Naive B cell (primary cell): ENCODE data around the gene SYS1. TPM values are rescaled to one million over a fixed set of nuclear protein-coding genes. Genes with fewer than 3 reads are reported as not detected.

Source experiments
- ATAC-seq, 2 donors: fragments of 150-1000 bp; cut with Tn5 transposase; 2 replicates each; pipeline ENCODE4 v1.10.0; 2021; ENCODE audit warnings: low read depth in 2 of 2, mild to moderate bottlenecking in 2 of 2, moderate library complexity in 2 of 2
- DNase-seq: peaks from one replicate; pipeline ENCODE4 v3.0.0; 2022
- H3K27ac Mint-ChIP-seq, 6 donors: one replicate each; pipeline ENCODE4 v1.8.0; 2020 to 2022; ENCODE audit warnings: mild to moderate bottlenecking in 6 of 6, mixed read lengths in 6 of 6, moderate library complexity in 5 of 6, inconsistent platforms in 2 of 6
- H3K27me3 Mint-ChIP-seq, 3 donors: one replicate each; pipeline ENCODE4 v1.8.0; 2021 to 2022; ENCODE audit warnings: mixed read lengths in 3 of 3, mild to moderate bottlenecking in 1 of 3
- H3K36me3 Mint-ChIP-seq, 2 donors: one replicate each; pipeline ENCODE4 v1.8.0; 2020 to 2022; ENCODE audit warnings: mixed read lengths in 2 of 2, inconsistent platforms in 1 of 2, mild to moderate bottlenecking in 1 of 2
- H3K4me1 Mint-ChIP-seq, 3 donors: one replicate each; pipeline ENCODE4 v1.8.0; 2020 to 2022; ENCODE audit warnings: mixed read lengths in 3 of 3, inconsistent platforms in 1 of 3, mild to moderate bottlenecking in 1 of 3, moderate library complexity in 1 of 3
- H3K4me3 Mint-ChIP-seq, 8 donors: one replicate each; pipeline ENCODE4 v1.8.0; 2020 to 2022; ENCODE audit warnings: mild to moderate bottlenecking in 8 of 8, mixed read lengths in 8 of 8, moderate library complexity in 8 of 8, inconsistent platforms in 2 of 8
- H3K9me3 Mint-ChIP-seq, 7 donors: one replicate each; pipeline ENCODE4 v1.8.0; 2020 to 2022; ENCODE audit warnings: mixed read lengths in 7 of 7, mild to moderate bottlenecking in 5 of 7, inconsistent platforms in 2 of 7, moderate library complexity in 1 of 7
- polyA plus RNA-seq, 6 donors: library from polyadenylated mRNA; unstranded; fragments of 300-500 nt; fragmentation: Illumina TruSeq; gene quantifications; one replicate each; pipeline ENCODE4 v1.2.3, GENCODE V29; 2021; ENCODE audit warnings: low read depth in 6 of 6

The SYS1 gene
- polyA plus RNA-seq, 6 donors from 2014 or later: 16.3 to 37.7 (median 36.1) TPM

- Mint-ChIP-seq H3K4me3 (peak within 1 kb of the TSS; percentile 77 to 92 (median 86)), H3K9me3 (no peaks in the 10 kb centered on the region), H3K27ac (peak within 1 kb of the TSS; percentile 85 to 94 (median 90)), H3K36me3 (peaks cover 6 to 9% of the 10 kb centered on the region in 2 donors), H3K27me3 (peaks cover 0 to 12% (median 0%) of the 10 kb centered on the region in 3 donors), H3K4me1 (peaks cover 30 to 35% (median 30%) of the 10 kb centered on the region in 3 donors)
- ATAC-seq: peak; percentile 21 to 24
- peak; percentile 11 for DNase-seq
These were observed 45.1 kb downstream of the SYS1 start, which contains the start of gene DBNDD2 for GRCh38 chr20:45407783-45408645. Gene DBNDD2 (plus strand): TSS chr20:45408289. CDS start chr20:45408468, 179 bp downstream.

- no peaks in the 10 kb centered on the region for H3K9me3 Mint-ChIP-seq
- H3K27me3 Mint-ChIP-seq: peaks cover 0 to 6% (median 0%) of the 10 kb centered on the region in 3 donors
- DNase-seq: peak; percentile 56
- H3K36me3 Mint-ChIP-seq: peaks cover 0 to 9% of the 10 kb centered on the region in 2 donors
- H3K4me1 Mint-ChIP-seq: peaks cover 30 to 35% (median 30%) of the 10 kb centered on the region in 3 donors
- H3K27ac Mint-ChIP-seq: peak overlapping the region; percentile 35 to 94 (median 73)
- peak overlapping the region in 6 of 8 donors; percentile 43 to 83 (median 63) for H3K4me3 Mint-ChIP-seq
- peak; percentile 79 to 82 for ATAC-seq
These were observed 45.8 kb downstream of the SYS1 start for GRCh38 chr20:45408646-45409213.

DNA sequence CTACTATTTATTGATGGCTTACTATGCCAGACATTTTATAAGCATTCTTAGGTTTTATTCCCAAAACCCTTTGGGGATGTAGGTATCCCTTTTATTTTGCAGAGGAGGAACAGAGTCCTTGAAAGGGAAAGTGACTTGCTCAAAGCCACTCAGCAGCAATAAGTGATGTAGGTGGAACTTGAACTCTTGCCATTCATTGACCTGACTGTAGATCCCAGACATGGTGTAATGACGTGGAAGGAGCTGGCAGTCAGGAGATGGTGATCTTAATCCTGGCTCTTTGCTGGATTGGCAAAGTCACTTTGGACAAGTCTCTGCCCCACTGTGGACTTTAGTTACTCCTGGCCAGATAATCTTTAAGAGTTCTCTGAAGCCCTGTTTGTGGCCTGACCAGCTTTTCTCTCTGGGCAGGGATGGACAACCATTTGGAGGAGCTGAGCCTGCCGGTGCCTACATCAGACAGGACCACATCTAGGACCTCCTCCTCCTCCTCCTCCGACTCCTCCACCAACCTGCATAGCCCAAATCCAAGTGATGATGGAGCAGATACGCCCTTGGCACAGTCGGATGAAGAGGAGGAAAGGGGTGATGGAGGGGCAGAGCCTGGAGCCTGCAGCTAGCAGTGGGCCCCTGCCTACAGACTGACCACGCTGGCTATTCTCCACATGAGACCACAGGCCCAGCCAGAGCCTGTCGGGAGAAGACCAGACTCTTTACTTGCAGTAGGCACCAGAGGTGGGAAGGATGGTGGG, 46.7 kb downstream of the SYS1 start:
- Mint-ChIP-seq H3K9me3 (no peaks in the 10 kb centered on the region), H3K4me3 (peak overlapping the region in 1 of 8 donors; percentile 69), H3K36me3 (peaks cover 0 to 9% of the 10 kb centered on the region in 2 donors), H3K27me3 (peaks cover 0 to 3% (median 0%) of the 10 kb centered on the region in 3 donors), H3K27ac (no peak overlapping the region), H3K4me1 (peaks cover 28 to 34% (median 30%) of the 10 kb centered on the region in 3 donors)
- DNase-seq: no peak
- no peak for ATAC-seq

GRCh38 chr20:45410887-45411286, 47.9 kb downstream of the SYS1 start:
- DNase-seq (no peak), ATAC-seq (no peak)
- no peaks in the 10 kb centered on the region for H3K27me3 Mint-ChIP-seq
- no peaks in the 10 kb centered on the region for H3K9me3 Mint-ChIP-seq
- peaks cover 0 to 9% of the 10 kb centered on the region in 2 donors for H3K36me3 Mint-ChIP-seq
- H3K4me1 Mint-ChIP-seq: peaks cover 28 to 34% (median 30%) of the 10 kb centered on the region in 3 donors
- H3K4me3 Mint-ChIP-seq: peak overlapping the region in 1 of 8 donors; percentile 69
- H3K27ac Mint-ChIP-seq: no peak overlapping the region

- peaks cover 24 to 40% (median 37%) of the 10 kb centered on the region in 3 donors for H3K4me1 Mint-ChIP-seq
- peak overlapping the region in 1 of 8 donors; percentile 56 for H3K4me3 Mint-ChIP-seq
- H3K9me3 Mint-ChIP-seq: no peaks in the 10 kb centered on the region
- no peaks in the 10 kb centered on the region for H3K27me3 Mint-ChIP-seq
- peak overlapping the region in 1 of 6 donors; percentile 22 for H3K27ac Mint-ChIP-seq
- no peak for DNase-seq
- no peak for ATAC-seq
- H3K36me3 Mint-ChIP-seq: peaks cover 0 to 9% of the 10 kb centered on the region in 2 donors
These were observed 49.7 kb downstream of the SYS1 start for GRCh38 chr20:45412653-45413052.

GRCh38 chr20:45413479-45413878, 50.5 kb downstream of the SYS1 start:
- ATAC-seq: no peak
- peaks cover 5 to 9% of the 10 kb centered on the region in 2 donors for H3K36me3 Mint-ChIP-seq
- H3K9me3 Mint-ChIP-seq: no peaks in the 10 kb centered on the region
- peak overlapping the region in 2 of 6 donors; percentile 11 to 29 for H3K27ac Mint-ChIP-seq
- H3K4me3 Mint-ChIP-seq: peak overlapping the region in 2 of 8 donors; percentile 20 to 99
- H3K27me3 Mint-ChIP-seq: no peaks in the 10 kb centered on the region
- no peak for DNase-seq
- peaks cover 26 to 40% (median 36%) of the 10 kb centered on the region in 3 donors for H3K4me1 Mint-ChIP-seq

GRCh38 chr20:45415822-45416637, 53.1 kb downstream of the SYS1 start, which contains the start of gene PIGT:
Gene PIGT (plus strand): TSS chr20:45416141. CDS start chr20:45416157, 16 bp downstream.
- H3K4me3 Mint-ChIP-seq: peak within 1 kb of the TSS; percentile 91 to 99 (median 96)
- H3K9me3 Mint-ChIP-seq: no peaks in the 10 kb centered on the region
- DNase-seq (peak; percentile 91), ATAC-seq (peak; percentile 91 to 97)
- peaks cover 40 to 55% (median 42%) of the 10 kb centered on the region in 3 donors for H3K4me1 Mint-ChIP-seq
- H3K36me3 Mint-ChIP-seq: peaks cover 4 to 28% of the 10 kb centered on the region in 2 donors
- peak within 1 kb of the TSS; percentile 96 to 99 (median 98) for H3K27ac Mint-ChIP-seq
- no peaks in the 10 kb centered on the region for H3K27me3 Mint-ChIP-seq

DNA sequence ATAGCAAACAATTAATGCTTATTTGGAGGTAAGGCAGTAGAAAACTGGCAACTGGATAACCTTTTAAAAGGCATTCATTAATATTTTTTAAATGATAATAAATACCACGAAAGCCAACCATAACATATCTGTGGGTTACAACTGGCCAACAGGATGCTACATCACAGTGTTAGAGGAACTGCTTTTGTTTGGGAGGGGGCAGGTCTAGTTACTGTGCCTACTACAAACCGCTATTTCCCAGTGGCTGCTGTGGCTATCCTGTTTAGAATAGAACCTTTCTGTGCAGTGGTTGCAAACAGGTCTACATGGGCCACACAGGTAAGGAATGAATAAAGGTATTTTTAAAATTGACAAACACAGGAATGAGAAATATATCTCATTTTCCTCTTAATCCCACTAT, 54.0 kb downstream of the SYS1 start:
- H3K4me3 Mint-ChIP-seq: peak overlapping the region; percentile 91 to 99 (median 96)
- peaks cover 4 to 28% of the 10 kb centered on the region in 2 donors for H3K36me3 Mint-ChIP-seq
- ATAC-seq: no peak
- H3K4me1 Mint-ChIP-seq: peaks cover 37 to 55% (median 42%) of the 10 kb centered on the region in 3 donors
- no peaks in the 10 kb centered on the region for H3K9me3 Mint-ChIP-seq
- H3K27ac Mint-ChIP-seq: peak overlapping the region; percentile 96 to 99 (median 98)
- no peaks in the 10 kb centered on the region for H3K27me3 Mint-ChIP-seq
- DNase-seq: no peak

Other genes starting within 250 kb of the SYS1 start
- not detected for gene WFDC5, start 248.0 kb upstream of the SYS1 start, polyA plus RNA-seq
- gene WFDC12, start 238.7 kb upstream of the SYS1 start, polyA plus RNA-seq: not detected
- not detected for gene PI3, start 188.3 kb upstream of the SYS1 start, polyA plus RNA-seq
- gene SEMG1, start 156.1 kb upstream of the SYS1 start, polyA plus RNA-seq: not detected
- not detected for gene SEMG2, start 141.8 kb upstream of the SYS1 start, polyA plus RNA-seq
- gene SLPI, start 108.6 kb upstream of the SYS1 start, polyA plus RNA-seq: under 1 TPM in 1 of 6 donors, not detected in 5; 0.63 TPM
- gene RBPJL, start 56.3 kb upstream of the SYS1 start, polyA plus RNA-seq: not detected
- not detected for gene MATN4, start 54.9 kb upstream of the SYS1 start, polyA plus RNA-seq
- not detected for gene SDC4, start 14.7 kb upstream of the SYS1 start, polyA plus RNA-seq
- under 1 TPM in 4 of 6 donors, not detected in 2; 0.14 to 0.29 (median 0.21) TPM for gene TP53TG5, start 15.2 kb downstream of the SYS1 start, polyA plus RNA-seq
- gene DBNDD2, start 45.1 kb downstream of the SYS1 start, polyA plus RNA-seq: 1 to 10 TPM; 1.1 to 3.3 (median 2.1) TPM
- gene PIGT, start 53.0 kb downstream of the SYS1 start, polyA plus RNA-seq: 100 to 1,000 TPM in 1 of 6 donors, 10 to 100 TPM in 5; 62.0 to 113 (median 77.9) TPM
- not detected for gene WFDC2, start 106.6 kb downstream of the SYS1 start, polyA plus RNA-seq
- not detected for gene SPINT3, start 152.5 kb downstream of the SYS1 start, polyA plus RNA-seq
- not detected for gene WFDC6, start 176.3 kb downstream of the SYS1 start, polyA plus RNA-seq
- not detected for gene EPPIN, start 184.2 kb downstream of the SYS1 start, polyA plus RNA-seq
- gene WFDC8, start 216.1 kb downstream of the SYS1 start, polyA plus RNA-seq: not detected